ENCODE results near the gene GBE1.

Gene GBE1

DNA sequence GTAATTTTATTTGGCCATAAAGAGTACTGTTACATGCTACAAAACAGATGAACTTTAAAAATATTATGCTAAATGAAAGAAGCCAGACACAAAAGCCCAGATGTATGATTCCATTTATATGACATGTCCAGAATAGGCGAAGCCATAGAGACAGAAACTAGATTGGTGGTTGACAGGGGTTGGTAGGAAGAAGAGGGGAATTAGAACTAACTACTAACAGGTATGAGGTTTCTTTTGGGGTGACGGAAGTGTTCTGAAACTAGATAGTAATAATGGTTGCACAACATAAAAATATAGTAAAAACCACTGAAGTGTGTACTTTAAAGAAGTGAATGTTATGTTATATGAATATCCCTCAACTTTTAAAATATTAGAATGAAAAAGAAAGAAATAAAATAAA is 66.1 kb downstream of the GBE1 start:
- FAIRE-seq = no peak

GRCh38 chr3:81694662-81695061 is 66.8 kb downstream of the GBE1 start:
- no peak for FAIRE-seq

DNA sequence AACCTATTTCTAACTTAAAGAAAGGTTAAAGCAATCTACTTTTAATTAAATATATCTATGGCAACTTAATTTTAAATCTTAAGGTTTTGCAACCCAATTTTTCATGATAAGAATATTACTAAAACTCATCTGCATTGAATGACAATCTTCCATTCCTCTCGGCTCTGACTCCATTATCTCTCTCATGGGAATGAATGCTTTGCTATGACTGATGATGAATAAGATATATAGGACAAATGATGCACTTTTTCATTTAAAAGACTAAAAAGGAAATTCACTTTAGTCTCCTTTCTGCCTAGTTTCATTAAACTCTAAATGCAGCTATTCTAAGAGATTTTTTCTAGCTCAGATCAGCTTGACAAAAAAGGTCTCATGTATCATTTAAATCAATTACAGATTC is 68.7 kb downstream of the GBE1 start:
- no peak for FAIRE-seq

DNA sequence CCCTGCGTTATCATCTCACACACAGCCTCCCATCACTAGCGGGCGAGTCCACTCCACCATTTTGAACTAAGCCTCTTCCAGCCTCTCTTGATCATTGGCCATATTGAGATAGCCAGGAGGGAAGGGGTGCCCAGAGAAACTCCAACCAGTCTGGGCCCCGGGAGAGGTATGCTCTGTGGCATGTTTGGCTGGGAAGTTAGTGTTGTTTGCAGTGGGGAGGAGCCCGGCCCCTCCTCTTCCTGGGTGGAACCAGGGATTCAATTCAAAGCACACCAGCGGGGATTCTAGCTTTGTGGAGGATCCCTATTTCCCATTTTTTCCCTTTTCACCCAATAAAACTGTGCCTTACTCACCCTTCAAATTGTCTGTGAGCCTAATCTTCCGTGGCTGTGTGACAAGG is 71.8 kb downstream of the GBE1 start:
- FAIRE-seq = no peak

GRCh38 chr3:81684751-81685395 is 76.6 kb downstream of the GBE1 start:
- FAIRE-seq = peak; percentile 90

DNA sequence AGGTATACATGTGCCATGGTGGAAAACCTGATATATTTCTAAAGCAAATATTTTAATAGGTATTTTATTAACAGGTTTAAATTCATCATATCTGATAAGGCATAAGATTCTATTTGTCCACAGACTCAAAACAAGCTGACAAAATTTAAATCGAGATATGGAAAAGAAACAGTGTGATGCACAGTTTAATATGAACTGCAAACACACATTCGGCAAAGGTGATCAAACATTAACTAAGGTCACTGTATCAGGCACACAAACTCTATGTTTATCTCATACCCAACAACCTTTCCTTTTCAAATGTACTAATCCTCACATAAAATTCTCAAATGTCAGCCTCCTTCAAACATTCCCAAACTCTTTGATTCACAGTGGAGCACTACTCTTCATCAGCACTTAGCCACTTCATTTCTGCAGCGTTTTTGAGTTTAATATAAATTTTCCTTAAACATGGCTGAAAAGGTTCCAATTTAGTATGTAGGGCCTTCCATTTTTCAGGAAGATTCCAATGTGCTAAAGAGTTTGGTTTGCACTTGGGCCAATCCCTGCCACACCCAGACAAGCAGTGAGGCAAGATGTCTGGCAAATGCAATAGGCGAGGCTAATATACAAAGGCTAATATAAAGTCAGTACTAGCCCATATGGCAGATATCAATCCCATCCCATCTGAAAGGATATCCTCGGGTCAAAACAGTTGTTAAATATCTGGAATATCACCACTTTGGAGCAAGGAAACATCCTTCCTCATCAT is 84.6 kb downstream of the GBE1 start:
- FAIRE-seq = peak; percentile 72

DNA sequence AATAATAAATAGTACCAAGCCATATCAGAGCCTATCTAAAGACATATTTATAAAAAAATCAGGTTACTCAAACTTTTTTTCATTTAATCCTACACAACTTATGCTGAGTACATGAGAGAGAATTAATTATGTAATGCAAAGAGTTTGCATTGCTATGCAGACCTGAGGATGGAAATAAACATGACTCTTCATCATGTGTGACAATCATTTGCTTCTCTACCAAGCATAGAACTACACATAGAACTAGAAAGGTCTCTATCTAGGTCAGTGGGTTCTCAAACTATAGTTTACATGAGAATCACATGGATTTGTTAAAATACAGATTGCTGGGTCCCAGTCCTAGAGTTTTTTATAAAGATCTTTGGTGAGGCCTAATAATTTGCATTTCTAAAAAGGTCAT is 86.8 kb downstream of the GBE1 start:
- FAIRE-seq = peak; percentile 27

GRCh38 chr3:81668283-81668682 is 93.2 kb downstream of the GBE1 start:
- no peak for FAIRE-seq

DNA sequence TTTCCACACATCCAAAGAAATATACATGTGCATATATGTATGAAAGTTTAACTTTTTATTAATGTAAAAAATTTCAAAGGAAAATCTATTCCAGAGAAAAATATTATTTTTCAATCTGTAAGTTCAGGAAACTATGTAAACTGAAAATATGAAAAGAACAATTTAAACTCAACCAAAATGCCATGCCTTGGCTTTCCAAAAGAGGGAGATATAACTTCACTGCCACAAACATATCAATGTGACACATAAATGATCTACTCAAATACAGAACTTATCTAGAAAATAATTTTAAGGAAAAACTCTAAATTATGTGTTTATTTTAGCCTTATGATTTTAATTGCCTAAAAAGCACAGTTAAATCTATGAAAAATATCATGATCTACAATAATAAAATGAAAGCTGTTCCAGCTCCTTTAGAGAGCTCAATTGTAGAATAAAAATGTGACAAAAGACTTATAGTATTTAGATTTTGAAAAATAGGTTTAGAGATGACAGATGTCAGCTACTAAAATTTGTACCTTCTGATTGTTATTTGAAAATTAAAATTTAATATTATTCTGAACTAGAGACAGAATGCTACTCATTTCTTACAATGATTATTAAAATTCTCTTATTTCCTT is 94.8 kb downstream of the GBE1 start:
- peak; percentile 99 for FAIRE-seq

GRCh38 chr3:81663114-81663513 is 98.3 kb downstream of the GBE1 start:
- FAIRE-seq = no peak

DNA sequence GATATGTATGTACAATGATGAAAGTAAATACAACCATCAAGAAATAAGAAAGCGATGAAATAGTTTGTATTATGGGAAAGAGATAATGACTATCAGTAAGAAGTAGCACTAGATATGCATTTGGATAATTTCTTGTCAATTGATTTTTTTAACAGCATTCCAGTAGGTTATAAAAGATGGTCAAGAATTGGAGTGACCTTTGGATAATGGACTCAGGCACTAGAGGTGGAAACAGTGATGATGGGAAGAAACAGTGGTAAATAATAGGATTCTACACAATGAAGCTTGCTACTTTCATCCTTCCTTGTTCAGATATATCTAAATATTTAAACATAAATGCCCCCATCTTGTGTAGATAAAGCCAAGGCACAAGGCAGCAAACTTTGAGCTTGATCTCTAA is 101.4 kb downstream of the GBE1 start:
- FAIRE-seq = no peak

DNA sequence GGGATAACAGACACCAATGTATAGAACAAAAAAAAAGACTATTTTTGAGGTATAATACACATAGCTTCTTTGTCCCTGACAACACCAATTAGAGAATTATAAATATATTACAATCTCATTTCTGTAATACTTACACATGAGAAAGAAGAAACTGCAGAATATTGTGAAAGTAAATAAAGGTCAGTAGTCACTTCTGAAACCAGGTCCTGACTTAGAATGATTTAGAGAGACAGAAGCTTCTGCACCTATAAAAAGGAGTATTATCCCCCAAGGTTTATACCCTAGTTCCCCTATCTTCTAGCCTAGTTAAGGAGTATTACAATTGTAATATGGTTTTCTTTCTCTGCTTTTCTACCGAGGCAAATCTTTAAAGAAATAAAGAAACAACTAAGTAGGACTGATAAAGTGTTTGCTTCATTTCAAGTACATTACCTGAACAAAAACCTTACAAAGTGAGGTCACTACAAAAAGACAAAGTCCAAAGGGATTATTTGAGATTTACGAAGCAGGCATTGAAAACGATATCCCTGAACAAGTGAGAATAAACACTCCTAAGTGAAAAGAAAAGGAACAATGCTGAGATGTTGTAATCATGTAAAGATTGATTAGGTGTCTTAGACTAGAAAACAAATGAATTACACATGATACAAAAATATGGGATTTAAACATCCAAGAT is 103.0 kb downstream of the GBE1 start:
- no peak for FAIRE-seq

DNA sequence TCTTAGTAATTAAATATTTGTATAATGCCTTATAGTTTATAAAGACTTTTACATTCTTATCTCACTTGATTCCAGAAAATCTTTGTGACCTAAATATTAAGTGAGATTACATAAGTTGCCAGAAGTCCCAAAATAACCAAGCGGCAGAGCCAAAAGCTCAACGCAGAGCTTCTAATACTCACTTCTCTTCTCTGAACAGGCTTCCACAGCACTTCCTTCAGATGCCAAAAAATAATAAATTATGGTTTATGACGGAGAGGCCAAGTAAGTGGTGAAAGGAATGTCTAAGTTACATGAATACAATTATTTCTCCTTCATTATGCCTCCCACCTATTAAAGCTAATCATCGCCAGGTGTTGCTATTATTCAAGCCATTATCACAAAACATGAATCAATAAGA is 110.3 kb downstream of the GBE1 start:
- FAIRE-seq = no peak

DNA sequence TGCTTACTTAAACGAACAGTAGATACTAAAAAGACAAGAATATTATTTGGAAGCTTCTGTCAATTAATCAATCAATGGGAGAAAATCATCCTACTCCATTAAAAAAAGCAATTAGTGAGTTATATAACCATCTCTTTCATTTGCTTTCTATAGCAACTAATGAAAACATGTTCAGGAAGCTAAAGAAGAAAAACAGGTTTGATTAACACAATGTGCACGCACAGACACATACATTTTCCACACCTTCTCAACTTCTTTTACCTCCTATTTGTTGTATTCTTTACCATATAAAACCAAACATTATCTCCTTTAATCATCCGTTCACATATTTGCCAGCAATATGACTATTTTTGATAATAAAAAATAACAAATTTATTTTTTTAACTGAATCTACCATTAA is 111.3 kb downstream of the GBE1 start:
- FAIRE-seq = no peak

DNA sequence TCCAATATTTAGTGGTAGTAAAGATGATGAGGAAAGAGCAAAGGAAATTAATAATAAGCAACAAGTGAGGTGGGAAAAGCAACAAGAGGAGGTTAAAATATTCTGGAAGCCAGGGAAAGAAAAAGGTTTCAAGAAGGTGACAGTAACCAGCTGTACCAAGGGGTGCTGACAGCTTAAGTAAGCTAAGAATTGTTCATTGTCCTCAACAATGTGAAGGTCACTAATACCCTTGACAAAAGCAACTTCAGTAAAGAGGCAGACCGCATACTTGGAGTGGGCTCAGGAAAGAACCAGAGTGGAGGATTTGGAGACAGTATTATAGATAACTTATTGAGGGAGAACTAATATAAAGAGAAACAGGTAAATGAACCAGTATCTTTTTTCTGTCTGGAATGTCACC is 116.2 kb downstream of the GBE1 start:
- no peak for FAIRE-seq

DNA sequence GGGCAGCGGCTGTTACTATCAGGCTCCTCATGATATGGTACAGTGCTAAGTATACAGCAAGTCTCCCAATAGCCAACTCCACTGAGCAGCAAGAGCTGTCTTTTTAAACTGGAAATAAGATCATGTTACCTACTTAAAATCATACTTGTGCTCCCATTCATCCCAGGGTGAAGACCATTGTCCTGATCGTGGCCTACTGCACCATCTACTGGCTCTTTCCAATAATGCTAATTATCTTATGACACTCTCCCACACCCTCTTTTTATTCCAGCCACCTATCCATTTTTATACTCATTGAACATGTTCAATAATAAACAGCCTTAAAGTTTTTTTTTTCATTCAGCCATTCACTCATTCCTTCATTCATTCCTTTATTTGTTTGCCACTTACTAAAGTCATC is 117.7 kb downstream of the GBE1 start:
- FAIRE-seq = no peak

DNA sequence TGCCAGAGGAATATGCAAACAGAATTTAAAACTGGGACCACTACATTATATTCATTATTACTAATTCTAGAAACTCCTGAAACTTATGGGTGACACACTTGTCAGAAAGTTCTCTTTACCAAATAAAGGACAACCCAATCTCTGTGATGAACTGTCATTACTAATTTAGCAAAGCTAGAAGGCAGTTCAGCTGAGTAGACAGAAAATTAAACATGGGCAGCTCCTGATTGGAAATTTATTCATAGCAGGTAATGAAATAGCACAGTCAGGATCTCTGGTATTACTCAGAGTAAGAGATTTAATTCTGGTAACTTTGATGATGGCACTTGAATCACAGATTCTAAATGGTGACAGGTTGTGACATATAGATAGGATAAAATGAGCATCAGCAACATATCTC is 123.0 kb downstream of the GBE1 start:
- no peak for FAIRE-seq

DNA sequence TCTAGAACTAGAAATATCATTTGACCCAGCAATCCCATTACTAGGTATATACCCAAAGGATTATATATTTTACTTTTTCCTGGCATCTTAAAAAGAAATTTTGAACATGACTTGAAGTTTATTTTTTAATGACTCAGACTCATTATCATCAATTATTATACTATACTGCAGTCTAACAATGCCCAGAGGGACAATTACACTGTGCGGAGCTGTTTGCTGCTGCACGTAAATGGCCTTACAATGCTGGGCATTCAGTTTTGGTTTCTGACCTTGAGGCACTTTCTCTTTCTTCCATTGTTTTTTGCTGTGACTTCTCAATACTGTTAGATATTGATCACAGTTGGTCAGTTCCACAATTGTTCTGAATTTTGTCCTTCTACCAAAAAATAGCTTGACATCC is 128.8 kb downstream of the GBE1 start:
- no peak for FAIRE-seq

GRCh38 chr3:81624756-81625155 is 136.7 kb downstream of the GBE1 start:
- FAIRE-seq = no peak

DNA sequence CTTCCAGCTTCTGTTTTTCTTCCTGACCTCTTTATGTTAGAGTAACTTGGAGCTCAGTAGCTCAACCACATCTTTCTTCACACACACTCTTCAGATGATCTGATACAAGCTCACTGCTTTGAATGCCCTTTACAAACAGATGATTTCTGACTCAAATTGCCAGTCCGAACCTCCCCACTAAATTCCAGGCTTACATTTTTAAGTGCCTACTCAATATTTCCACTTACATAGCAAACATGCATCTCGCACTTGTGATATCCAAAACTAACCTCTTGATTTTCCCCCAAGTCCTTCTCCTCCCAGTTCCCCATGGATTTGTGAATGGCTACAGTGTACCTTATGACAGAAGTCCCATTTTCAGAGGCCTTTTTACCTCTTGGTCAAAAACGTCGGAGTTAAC is 139.1 kb downstream of the GBE1 start:
- FAIRE-seq = no peak

DNA sequence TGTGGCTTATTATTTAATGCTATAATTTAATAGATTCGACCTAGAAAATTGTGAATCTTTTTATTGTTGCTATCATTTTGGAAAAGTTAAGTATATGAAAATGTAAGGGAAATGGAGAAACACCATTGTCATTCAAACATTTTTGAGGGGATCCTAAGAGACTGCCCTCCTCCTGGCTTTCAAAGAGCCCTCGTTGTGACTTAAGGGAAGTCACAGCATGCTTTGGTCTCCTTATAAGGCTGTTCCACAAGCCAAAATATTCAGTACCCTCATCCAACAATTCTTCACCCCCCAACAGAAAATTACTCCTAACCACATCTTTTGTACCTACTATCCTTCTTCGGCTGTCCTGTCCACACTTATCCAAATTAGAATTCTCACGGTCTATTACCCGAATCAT is 140.2 kb downstream of the GBE1 start:
- no peak for FAIRE-seq

DNA sequence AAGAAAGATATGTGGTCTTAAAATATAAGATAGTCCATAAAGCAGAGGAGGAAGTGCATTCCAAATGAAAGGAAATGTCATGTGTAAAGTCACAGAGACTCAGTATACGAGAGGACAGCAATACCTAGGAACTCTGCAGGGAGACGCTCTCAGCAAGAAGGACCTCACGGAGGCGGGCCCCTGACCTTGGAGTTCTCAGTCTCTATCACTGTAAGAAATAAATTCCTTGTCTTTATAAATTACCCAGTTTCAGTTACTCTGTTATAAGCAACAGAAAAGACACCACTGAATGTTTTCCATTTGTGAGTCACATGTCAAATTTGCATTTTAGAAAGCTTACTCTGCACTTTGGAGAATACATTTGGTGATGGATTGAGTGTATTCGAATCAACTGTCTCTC is 140.6 kb downstream of the GBE1 start:
- FAIRE-seq = no peak

DNA sequence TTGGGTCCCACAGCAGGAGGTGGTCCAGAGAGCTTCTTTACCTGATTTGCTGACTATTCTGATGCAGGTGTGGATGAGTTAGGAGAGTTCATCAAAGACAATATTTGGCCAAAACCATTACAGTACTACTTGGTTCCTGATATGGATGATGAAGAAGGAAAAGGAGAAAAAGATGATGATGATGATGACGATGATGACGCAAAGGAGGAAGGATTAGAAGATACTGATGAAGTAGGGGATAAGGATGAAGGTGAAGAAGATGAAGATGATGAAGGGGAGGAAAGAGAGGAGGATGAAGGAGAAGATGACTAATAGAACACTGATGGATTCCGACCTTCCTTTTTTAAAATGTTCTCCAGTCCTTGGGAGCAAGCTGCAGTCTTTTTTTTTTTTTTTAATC is 148.7 kb downstream of the GBE1 start:
- FAIRE-seq = no peak

DNA sequence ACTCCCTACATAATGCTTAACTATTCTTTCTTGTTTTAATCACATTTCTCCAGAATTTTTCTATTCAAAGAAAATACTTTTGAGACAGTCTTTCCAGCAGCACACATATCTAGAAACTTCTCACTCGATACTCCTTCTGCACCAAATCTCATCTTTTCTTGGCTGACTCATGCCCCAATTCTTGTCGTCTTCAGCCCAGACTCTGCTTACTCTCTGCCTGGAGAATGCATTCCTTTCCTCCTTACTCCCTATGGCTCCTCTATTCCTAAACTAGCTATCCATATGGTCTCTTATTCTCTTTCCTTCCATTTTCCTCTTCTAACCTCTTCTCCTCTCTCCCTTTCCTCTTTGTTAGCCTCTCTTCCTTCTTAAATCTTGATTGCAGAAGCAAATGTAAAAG is 158.7 kb downstream of the GBE1 start:
- no peak for FAIRE-seq
